Prostate gland (tissue), 2 donors: Measurements from ENCODE around the gene NBAS. TPM values are rescaled to one million over a fixed set of nuclear protein-coding genes. Genes with fewer than 3 reads are reported as not detected.

ENCODE experiments used
- DNase-seq: peaks from one replicate; pipeline ENCODE4 v3.0.0-alpha.2; 2019; ENCODE audit warnings: low spot score
- H3K27ac ChIP-seq, 2 donors: fragments of 200-600 bp; sonication (generic); 2 replicates each; pipeline ENCODE4 v1.5.1; 2017 to 2019
- H3K27me3 ChIP-seq: fragments of 200-600 bp; sonication (generic); replicated peaks from 2 replicates; pipeline ENCODE4 v1.5.1; 2019; ENCODE audit not compliant: insufficient read depth
- H3K36me3 ChIP-seq, 2 donors: fragments of 200-600 bp; sonication (generic); 1 replicate in 1 of 2; 2 replicates in 1 of 2; pipeline versions ENCODE4 v1.5.1 to v1.8.1; 2017 to 2019
- H3K4me1 ChIP-seq: fragments of 200-600 bp; sonication (generic); replicated peaks from 2 replicates; pipeline ENCODE4 v1.5.1; 2019
- H3K4me3 ChIP-seq, 2 donors: fragments of 200-600 bp; sonication (generic); 2 replicates each; pipeline ENCODE4 v1.5.1; 2017 to 2019
- H3K9me3 ChIP-seq: fragments of 200-600 bp; sonication (generic); 2 replicates; pipeline ENCODE4 v1.5.1; 2017
- POLR2A ChIP-seq: fragments of 450-650 bp; IDR thresholded peaks from one replicate; pipeline ENCODE4 v1.6.1; 2016; ENCODE audit warnings: antibody characterized with exemption, mild to moderate bottlenecking
- POLR2AphosphoS5 ChIP-seq: sonication (generic); formaldehyde crosslinking; IDR thresholded peaks from one replicate; pipeline ENCODE4 v1.6.1; 2017; ENCODE audit warnings: antibody characterized with exemption
- WGBS: methylation state at CpG from one replicate; pipeline ENCODE4 v1.1.5; 2018; 5-methylcytosine and 5-hydroxymethylcytosine counted together
- intact Hi-C: fragments of 100-400 bp; cut with DNase I; formaldehyde crosslinking; loops from one replicate; pipeline ENCODE4 v1.14.2; 2022
- total RNA-seq, 2 donors: library from RNA; depleted of rRNA; stranded (reverse); fragments of >200 nt; gene quantifications; one replicate each; pipeline ENCODE4 v1.1.0, GENCODE V29; 2016
- TF ChIP-seq, protein P1 (sequence below), 4 experiments: fragments of 200-600 bp in 2 of 4; fragments of 450-650 bp in 2 of 4; sonication (generic) in 2 of 4; IDR thresholded peaks; 1 replicate in 3 of 4; 2 replicates in 1 of 4; pipeline ENCODE4 v1.5.1; 2016 to 2019; ENCODE audit warnings: antibody characterized with exemption in 4 of 4, mild to moderate bottlenecking in 2 of 4, moderate library complexity in 2 of 4

The NBAS gene
- total RNA-seq, 2 donors from 2014 or later, result 34.8 to 55.0 TPM

DNA sequence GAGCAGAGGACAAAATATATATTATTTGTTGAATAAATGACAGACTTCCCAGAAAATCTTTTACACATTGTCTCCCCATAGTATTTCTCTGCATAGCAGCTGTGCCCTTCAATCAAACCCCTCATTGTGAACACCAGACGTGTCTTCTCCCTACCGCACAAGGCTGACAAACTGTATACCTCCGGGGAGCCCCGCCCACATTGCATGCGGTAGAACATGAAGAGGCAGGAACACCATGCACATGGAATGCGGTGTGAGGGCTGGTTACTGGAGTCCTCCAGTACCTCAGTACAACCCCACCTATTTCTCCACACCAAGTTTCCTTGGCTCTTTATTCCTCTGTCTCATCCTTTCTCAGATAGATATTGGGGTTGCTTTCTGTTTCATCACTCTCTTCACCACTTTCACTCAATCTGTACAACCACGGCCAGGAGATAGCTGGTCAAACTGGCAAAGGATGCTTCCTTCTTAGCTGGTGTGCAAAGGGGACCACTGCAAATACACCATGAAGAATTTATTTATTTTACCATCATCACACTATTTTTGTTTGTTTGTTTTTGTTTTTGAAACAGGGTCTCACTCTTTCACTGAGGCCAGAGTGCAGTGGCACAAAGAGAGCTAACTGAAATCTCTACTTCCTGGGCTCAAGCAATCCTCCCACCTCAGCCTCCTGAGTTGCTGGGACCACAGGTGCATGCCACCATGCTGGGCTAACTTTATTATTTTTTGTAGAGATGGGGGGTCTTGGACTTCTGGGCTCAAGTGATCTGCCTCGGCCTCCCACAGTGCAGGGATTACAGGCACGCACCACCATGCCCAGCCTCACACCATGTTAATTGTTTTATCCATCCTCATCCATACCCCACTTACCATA, 2.3 kb upstream of the NBAS start:
- no peak overlapping the region for H3K27ac ChIP-seq
- H3K4me1 ChIP-seq, result peaks cover 7% of the 10 kb centered on the region
- H3K27me3 ChIP-seq, result no peaks in the 10 kb centered on the region
- intact Hi-C loops, result no loop called here
- no peak overlapping the region for H3K4me3 ChIP-seq
- no peaks in the 10 kb centered on the region for H3K9me3 ChIP-seq
- 90% methylated on average over 9 of the region's 9 CpGs for WGBS
- no peak for DNase-seq
- no peak for TF ChIP-seq POLR2A
- no peaks in the 10 kb centered on the region for H3K36me3 ChIP-seq

DNA sequence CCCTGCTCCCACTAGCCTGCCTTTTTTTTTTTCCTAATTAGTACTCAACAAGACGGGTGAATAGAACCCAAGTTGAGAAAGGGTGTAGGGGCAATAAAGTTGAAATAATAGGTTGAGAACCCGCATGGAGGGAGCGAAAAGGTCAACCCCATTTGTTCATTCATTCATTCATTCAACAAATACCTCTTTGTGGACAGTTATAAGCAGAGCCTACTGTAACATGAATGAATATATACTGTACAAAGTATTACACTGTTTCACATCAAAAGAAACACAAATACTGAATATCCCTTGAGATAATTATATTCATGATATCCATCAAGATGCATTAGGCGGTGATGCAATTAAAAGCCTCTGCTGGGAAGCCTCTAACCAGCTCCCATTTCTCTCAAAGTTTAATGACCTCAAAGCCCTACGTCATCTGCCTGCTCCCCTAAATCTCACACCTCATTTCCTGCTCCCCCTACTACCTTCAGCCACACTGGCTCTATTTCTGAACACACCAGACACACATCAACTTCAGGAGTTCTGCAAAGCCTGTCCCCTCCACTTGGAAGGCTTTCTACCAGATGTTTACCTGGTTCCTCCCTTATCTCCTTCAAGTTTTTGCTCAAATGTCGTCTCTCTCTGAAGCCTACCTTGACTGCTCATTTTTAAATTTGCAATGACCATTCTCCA, 1.4 kb upstream of the NBAS start:
- Histone ChIP-seq H3K27me3 (no peaks in the 10 kb centered on the region), H3K36me3 (no peaks in the 10 kb centered on the region), H3K4me1 (peaks cover 7% of the 10 kb centered on the region), H3K4me3 (no peak overlapping the region), H3K9me3 (no peaks in the 10 kb centered on the region), H3K27ac (peak overlapping the region in 1 of 2 donors; percentile 68)
- 74% methylated on average over 6 of the region's 6 CpGs for WGBS
- intact Hi-C loops, result no loop called here
- DNase-seq, result no peak
- TF ChIP-seq, protein P1, sequence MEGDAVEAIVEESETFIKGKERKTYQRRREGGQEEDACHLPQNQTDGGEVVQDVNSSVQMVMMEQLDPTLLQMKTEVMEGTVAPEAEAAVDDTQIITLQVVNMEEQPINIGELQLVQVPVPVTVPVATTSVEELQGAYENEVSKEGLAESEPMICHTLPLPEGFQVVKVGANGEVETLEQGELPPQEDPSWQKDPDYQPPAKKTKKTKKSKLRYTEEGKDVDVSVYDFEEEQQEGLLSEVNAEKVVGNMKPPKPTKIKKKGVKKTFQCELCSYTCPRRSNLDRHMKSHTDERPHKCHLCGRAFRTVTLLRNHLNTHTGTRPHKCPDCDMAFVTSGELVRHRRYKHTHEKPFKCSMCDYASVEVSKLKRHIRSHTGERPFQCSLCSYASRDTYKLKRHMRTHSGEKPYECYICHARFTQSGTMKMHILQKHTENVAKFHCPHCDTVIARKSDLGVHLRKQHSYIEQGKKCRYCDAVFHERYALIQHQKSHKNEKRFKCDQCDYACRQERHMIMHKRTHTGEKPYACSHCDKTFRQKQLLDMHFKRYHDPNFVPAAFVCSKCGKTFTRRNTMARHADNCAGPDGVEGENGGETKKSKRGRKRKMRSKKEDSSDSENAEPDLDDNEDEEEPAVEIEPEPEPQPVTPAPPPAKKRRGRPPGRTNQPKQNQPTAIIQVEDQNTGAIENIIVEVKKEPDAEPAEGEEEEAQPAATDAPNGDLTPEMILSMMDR (IDR thresholded peaks at IDR 0.05), result no peak
- TF ChIP-seq POLR2AphosphoS5, result no peak
- no peak for TF ChIP-seq POLR2A

DNA sequence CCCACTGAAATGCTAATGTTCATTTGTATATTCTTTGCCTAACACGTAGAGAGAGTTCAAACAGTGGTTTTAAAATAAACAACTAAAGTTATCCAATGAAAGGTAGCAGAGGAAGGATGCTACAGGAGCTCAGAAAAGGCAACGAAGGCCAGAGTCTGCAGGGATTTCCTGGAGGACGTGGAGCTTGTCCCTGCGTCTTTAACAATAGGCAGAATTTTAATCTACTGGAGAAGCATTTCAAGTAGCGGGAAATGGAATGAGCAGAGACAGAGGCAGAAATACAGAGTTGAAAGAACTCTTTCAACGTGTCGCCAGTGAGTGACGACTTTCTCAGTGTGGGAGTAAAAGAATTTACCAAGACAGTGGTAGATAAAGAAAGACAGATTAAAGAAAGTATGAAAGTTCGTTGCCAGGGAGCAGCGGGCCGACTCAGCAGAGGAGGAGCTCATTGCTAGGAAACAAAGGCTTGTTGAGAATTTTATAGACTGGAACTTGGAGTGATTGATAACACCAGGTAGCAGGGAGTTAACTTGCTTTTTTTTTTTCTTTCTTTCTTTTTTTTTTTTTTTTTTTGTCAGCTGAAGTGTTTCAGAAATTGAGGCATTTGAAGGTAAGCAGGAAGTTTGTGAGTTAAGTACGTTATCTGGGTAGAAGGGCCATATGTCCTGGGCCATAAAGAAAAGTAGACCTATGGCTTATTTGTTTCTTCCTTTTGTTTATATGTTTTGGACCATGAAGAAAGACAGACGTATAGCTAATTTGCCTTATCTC, 625 bp upstream of the NBAS start:
- WGBS, result 3% methylated on average over 13 of the region's 13 CpGs
- TF ChIP-seq, protein P1 (IDR thresholded peaks at IDR 0.05), result no peak
- TF ChIP-seq POLR2AphosphoS5 (no peak), POLR2A (no peak)
- H3K4me3 ChIP-seq, result peak overlapping the region; percentile 72 to 86
- intact Hi-C loops, result no loop called here
- no peaks in the 10 kb centered on the region for H3K9me3 ChIP-seq
- H3K27ac ChIP-seq, result peak overlapping the region; percentile 54 to 68
- no peaks in the 10 kb centered on the region for H3K36me3 ChIP-seq
- H3K27me3 ChIP-seq, result no peaks in the 10 kb centered on the region
- peak; percentile 19 for DNase-seq
- peaks cover 7% of the 10 kb centered on the region for H3K4me1 ChIP-seq

GRCh38 chr2:15560140-15560987, 770 bp downstream of the NBAS start:
- Histone ChIP-seq H3K27ac (peak overlapping the region; percentile 54 to 68), H3K9me3 (no peaks in the 10 kb centered on the region), H3K4me3 (peak overlapping the region; percentile 72 to 86), H3K36me3 (no peaks in the 10 kb centered on the region), H3K27me3 (no peaks in the 10 kb centered on the region), H3K4me1 (peaks cover 7% of the 10 kb centered on the region)
- intact Hi-C loops, result no loop called here
- under 1% methylated on average over 32 of the region's 32 CpGs for WGBS
- TF ChIP-seq POLR2A (no peak), POLR2AphosphoS5 (no peak)
- TF ChIP-seq, protein P1 (IDR thresholded peaks at IDR 0.05), result no peak
- DNase-seq, result peak; percentile 6
